A549 (cell line): ENCODE results near the gene DOCK7. TPM values are rescaled to one million over a fixed set of nuclear protein-coding genes. Genes with fewer than 3 reads are reported as not detected.

Experiments
- ATAC-seq, 2 experiments: fragments of 200-7000 bp in 1 of 2; fragments of >200 bp in 1 of 2; cut with Nextera tagmentation in 1 of 2; cut with Tn5 transposase in 1 of 2; 3 replicates each; pipeline versions ENCODE4 v1.8.0 to v1.9.1; 2018 to 2020; ENCODE audit warnings: mild to moderate bottlenecking in 1 of 2, moderate library complexity in 1 of 2
- CTCF ChIA-PET: fragments of 300-600 bp; sonication (Branson Sonifier 250); formaldehyde crosslinking; extraction: SDS; loops from one replicate; lab custom pipeline; 2021; ENCODE audit warnings: antibody characterized with exemption, inconsistent platforms; lab: Yijun Ruan, JAX
- POLR2A ChIA-PET: fragments of 350-600 bp; formaldehyde crosslinking; extraction: SDS; loops from one replicate; lab custom pipeline; 2021; ENCODE audit warnings: antibody characterized with exemption, inconsistent platforms; lab: Yijun Ruan, JAX
- DNase-seq, 2 experiments: peaks; one replicate each; pipeline versions ENCODE4 v3.0.0 to v3.0.0-alpha.2; 2011 to 2016; ENCODE audit warnings: low read depth in 1 of 2, low spot score in 1 of 2
- FAIRE-seq: peaks from 2 replicates; lab custom pipeline; 2011; peaks lifted over from hg19 to GRCh38; lab: Jason Lieb, UNC
- H3K27ac ChIP-seq, 2 experiments: fragments of >200 bp; sonication (Bioruptor Twin); formaldehyde crosslinking; 3 replicates each; pipeline ENCODE4 v1.5.1; 2016 to 2017
- H3K4me1 ChIP-seq: fragments of >200 bp; sonication (Bioruptor Twin); formaldehyde crosslinking; 3 replicates; pipeline ENCODE4 v1.6.1; 2016
- H3K4me2 ChIP-seq: fragments of >200 bp; sonication (Bioruptor Twin); formaldehyde crosslinking; 3 replicates; pipeline ENCODE4 v1.6.1; 2016
- H3K4me3 ChIP-seq: fragments of >200 bp; sonication (Bioruptor Twin); formaldehyde crosslinking; 3 replicates; pipeline ENCODE4 v1.5.1; 2016
- H3K9me3 ChIP-seq: fragments of >200 bp; sonication (Bioruptor Twin); formaldehyde crosslinking; 3 replicates; pipeline ENCODE4 v1.6.1; 2016
- ATOH8 ChIP-seq: fragments of 250-450 bp; sonication (Bioruptor Pico); IDR thresholded peaks from 2 replicates; pipeline ENCODE4 v1.5.0; 2020; ENCODE audit warnings: low read depth, mild to moderate bottlenecking, moderate library complexity
- BHLHE40 ChIP-seq: IDR thresholded peaks from 2 replicates; pipeline ENCODE4 v1.6.1; 2012; ENCODE audit warnings: low read depth, low read length, inconsistent platforms
- CBX8 ChIP-seq: fragments of 200-600 bp; sonication (generic); IDR thresholded peaks from 2 replicates; pipeline ENCODE4 v1.6.1; 2016
- CEBPB ChIP-seq, 2 experiments: fragments of >200 bp in 1 of 2; sonication (Bioruptor Twin) in 1 of 2; formaldehyde crosslinking in 1 of 2; IDR thresholded peaks; 2 replicates each; pipeline ENCODE4 v1.6.1; 2012 to 2016
- CHD4 ChIP-seq: fragments of 200-600 bp; sonication (generic); IDR thresholded peaks from 2 replicates; pipeline ENCODE4 v1.6.1; 2016; ENCODE audit warnings: antibody characterized with exemption, mild to moderate bottlenecking, borderline replicate concordance
- FOSB ChIP-seq: fragments of 250-450 bp; sonication (Bioruptor Pico); IDR thresholded peaks from 2 replicates; pipeline ENCODE4 v1.5.0; 2020; ENCODE audit warnings: mild to moderate bottlenecking, moderate library complexity
- GATA3 ChIP-seq: IDR thresholded peaks from 2 replicates; pipeline ENCODE4 v1.6.1; 2012; ENCODE audit warnings: borderline replicate concordance
- HEYL ChIP-seq: fragments of 250-450 bp; sonication (Bioruptor Pico); IDR thresholded peaks from 2 replicates; pipeline ENCODE4 v1.8.0; 2021; ENCODE audit warnings: mild to moderate bottlenecking, moderate library complexity
- HMGXB4 ChIP-seq: fragments of 250-450 bp; sonication (Bioruptor Pico); IDR thresholded peaks from 2 replicates; pipeline ENCODE4 v1.5.0; 2021; ENCODE audit warnings: mild to moderate bottlenecking, moderate library complexity, borderline replicate concordance
- HOXA7 ChIP-seq: fragments of 250-450 bp; sonication (Bioruptor Pico); IDR thresholded peaks from 2 replicates; pipeline ENCODE4 v1.5.0; 2020; ENCODE audit warnings: mild to moderate bottlenecking, moderate library complexity
- HOXB13 ChIP-seq: fragments of 250-450 bp; sonication (Bioruptor Pico); IDR thresholded peaks from 2 replicates; pipeline ENCODE4 v1.5.0; 2020; ENCODE audit warnings: low read depth, mild to moderate bottlenecking, moderate library complexity
- MAFK ChIP-seq: fragments of 450-650 bp; IDR thresholded peaks from 2 replicates; pipeline ENCODE4 v1.6.1; 2014; ENCODE audit not compliant: partially characterized antibody
- MAX ChIP-seq: IDR thresholded peaks from 2 replicates; pipeline ENCODE4 v1.6.1; 2012
- MAZ ChIP-seq: fragments of 150-350 bp; IDR thresholded peaks from 2 replicates; pipeline ENCODE4 v1.6.1; 2014; ENCODE audit warnings: antibody characterized with exemption, low read depth, low read length, borderline replicate concordance
- NPAS2 ChIP-seq: fragments of 250-450 bp; sonication (Bioruptor Pico); IDR thresholded peaks from 2 replicates; pipeline ENCODE4 v1.8.0; 2022; ENCODE audit warnings: mild to moderate bottlenecking, moderate library complexity, borderline replicate concordance
- PBX3 ChIP-seq: IDR thresholded peaks from 2 replicates; pipeline ENCODE4 v1.6.1; 2012
- POLR2AphosphoS2 ChIP-seq: conservative IDR thresholded peaks from 2 replicates; pipeline ENCODE4 v1.6.1; 2012; ENCODE audit warnings: low read length, improper control_type of control experiment, inconsistent platforms
- RAD21 ChIP-seq, 2 experiments: fragments of >200 bp in 1 of 2; sonication (Bioruptor Twin) in 1 of 2; formaldehyde crosslinking in 1 of 2; IDR thresholded peaks in 1 of 2; conservative IDR thresholded peaks in 1 of 2; 2 replicates in 1 of 2; 3 replicates in 1 of 2; pipeline ENCODE4 v1.6.1; 2012 to 2018; ENCODE audit warnings: inconsistent platforms in 1 of 2
- RARB ChIP-seq: fragments of 250-450 bp; sonication (Bioruptor Pico); IDR thresholded peaks from 2 replicates; pipeline ENCODE4 v1.8.0; 2021; ENCODE audit warnings: mild to moderate bottlenecking, moderate library complexity
- RCOR1 ChIP-seq: fragments of 150-350 bp; IDR thresholded peaks from 2 replicates; pipeline ENCODE4 v1.6.1; 2014; ENCODE audit warnings: antibody characterized with exemption, low read length, low read depth
- RFX5 ChIP-seq: fragments of 450-650 bp; IDR thresholded peaks from 2 replicates; pipeline ENCODE4 v1.7.1; 2014; ENCODE audit warnings: antibody characterized with exemption, mild to moderate bottlenecking, moderate library complexity
- ZC3H11A ChIP-seq: fragments of 450-650 bp; IDR thresholded peaks from 2 replicates; pipeline ENCODE4 v1.6.1; 2014; ENCODE audit warnings: antibody characterized with exemption, mild to moderate bottlenecking
- ZFP36 ChIP-seq: fragments of 450-650 bp; IDR thresholded peaks from 2 replicates; pipeline ENCODE4 v1.6.1; 2014; ENCODE audit warnings: borderline replicate concordance; ENCODE audit not compliant: partially characterized antibody
- ZNF302 ChIP-seq: fragments of 250-450 bp; sonication (Bioruptor Pico); IDR thresholded peaks from 2 replicates; pipeline ENCODE4 v1.9.0; 2021; ENCODE audit warnings: inconsistent platforms, mild to moderate bottlenecking, moderate library complexity
- WGBS: methylation state at CpG from one replicate; pipeline ENCODE4 v1.1.6; 2017; ENCODE audit errors: missing lambda C conversion rate; 5-methylcytosine and 5-hydroxymethylcytosine counted together
- polyA plus RNA-seq, 4 experiments: library from polyadenylated mRNA; depleted of rRNA in 3 of 4; stranded (reverse); fragments of >200 nt; fragmentation: RNase III in 1 of 4; extraction: RNeasy Plus Mini Kit Qiagen cat#74134 plus additional on column Dnase treatment in 1 of 4; gene quantifications; 2 replicates in 3 of 4; 3 replicates in 1 of 4; pipeline ENCODE4 v1.2.3, GENCODE V29; 2011 to 2017

DOCK7 gene
- polyA plus RNA-seq, 2 of the 4 experiments (the other 2 are of a cell fraction) = 25.5 to 33.3 TPM

- ChIA-PET CTCF (no interaction called here), POLR2A (no interaction called here)
- H3K4me3 ChIP-seq = no peak overlapping the region
- no peak for TF ChIP-seq CBX8
- peak; percentile 80; the same call in 1 of the 2 replicates for TF ChIP-seq GATA3
- TF ChIP-seq CEBPB (IDR thresholded peaks at IDR 0.05) = 0 out of 4 replicates have a peak, but pooled peaks of 1 of the 2 experiments have one; percentile 23
- TF ChIP-seq RCOR1 = no peak
- TF ChIP-seq MAFK = peak; percentile 2
- TF ChIP-seq MAZ = no peak
- no peak for TF ChIP-seq ZNF302 (CRISPR knock-in tag)
- no peak for TF ChIP-seq HOXA7 (CRISPR knock-in tag)
- no peak for TF ChIP-seq ZFP36
- TF ChIP-seq POLR2AphosphoS2 = no peak
- 0 out of 2 replicates have a peak, but pooled peaks have one; percentile 29 for TF ChIP-seq MAX
- TF ChIP-seq NPAS2 (CRISPR knock-in tag) = no peak
- TF ChIP-seq HOXB13 (CRISPR knock-in tag) = no peak
- TF ChIP-seq ATOH8 (CRISPR knock-in tag) = no peak
- no peak for TF ChIP-seq BHLHE40
- TF ChIP-seq CHD4 = no peak
- TF ChIP-seq HEYL (CRISPR knock-in tag) = no peak
- no peak for TF ChIP-seq FOSB (CRISPR knock-in tag)
- no peak for TF ChIP-seq PBX3
- no peak for TF ChIP-seq RAD21 (conservative IDR thresholded peaks at IDR 0.05 in 1 of 2, IDR thresholded peaks at IDR 0.05 in 1 of 2)
- peak in 1 of 2 experiments; percentile 87; a peak in 3 of 6 replicates for ATAC-seq
- peak in 1 of 2 experiments; percentile 56 for DNase-seq
- H3K9me3 ChIP-seq = no peaks in the 10 kb centered on the region
- no peak for FAIRE-seq
- H3K4me1 ChIP-seq = peaks cover 22% of the 10 kb centered on the region; the same call in 2 of the 3 replicates
- no peak overlapping the region for H3K27ac ChIP-seq
- 9% methylated on average over 1 of the region's 1 CpG for WGBS
- H3K4me2 ChIP-seq = peak overlapping the region; percentile 41
These were observed 74.3 kb downstream of the DOCK7 start for GRCh38 chr1:62613890-62614289.

GRCh38 chr1:62613325-62613727 is 74.9 kb downstream of the DOCK7 start:
- TF ChIP-seq ZC3H11A (no peak), RARB (CRISPR knock-in tag) (no peak), RFX5 (no peak), HMGXB4 (CRISPR knock-in tag) (no peak)
- H3K4me3 ChIP-seq = no peak overlapping the region
- FAIRE-seq = no peak
- WGBS = 71% methylated on average over 5 of the region's 5 CpGs
- peak overlapping the region; percentile 41; the same call in 2 of the 3 replicates for H3K4me2 ChIP-seq
- ChIA-PET CTCF (no interaction called here), POLR2A (no interaction called here)
- no peaks in the 10 kb centered on the region for H3K9me3 ChIP-seq
- no peak overlapping the region for H3K27ac ChIP-seq
- peaks cover 22% of the 10 kb centered on the region; the same call in 2 of the 3 replicates for H3K4me1 ChIP-seq
- no peak for ATAC-seq
- DNase-seq = no peak
